ENCODE measurements around the gene NRG2. TPM values are rescaled to one million over a fixed set of nuclear protein-coding genes. Genes with fewer than 3 reads are reported as not detected.

Gene NRG2
- total and polyA plus RNA-seq, 2 donors (not counting 3 experiments of a cell fraction or from before 2014, with no cell fraction given): 0.26 to 0.42 TPM

DNA sequence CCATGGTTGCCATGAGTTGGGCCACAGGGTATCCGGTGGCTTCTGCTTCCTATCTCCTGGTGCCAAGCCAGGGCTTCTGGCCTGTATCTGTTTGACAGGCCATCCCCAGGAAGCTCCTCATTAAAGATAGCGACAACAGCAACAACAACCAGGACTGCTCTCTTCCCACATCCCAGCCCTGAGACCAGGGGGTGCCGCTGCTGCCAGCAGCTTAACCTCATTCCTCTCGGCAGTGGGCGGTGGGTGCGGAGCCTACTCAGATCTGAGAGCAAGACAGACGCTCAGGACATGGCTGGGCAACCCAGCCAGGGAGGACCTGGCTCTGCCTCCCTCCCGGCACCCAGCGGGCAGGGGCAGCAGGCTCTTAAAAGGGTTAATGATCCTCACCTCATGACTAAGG, 149.2 kb downstream of the NRG2 start:
- H3K79me2 ChIP-seq (ENCODE audit: control insufficient read depth, insufficient read depth, low read length): no peaks in the 10 kb centered on the region
- H4K20me1 ChIP-seq (replicated peaks; ENCODE audit: control insufficient read depth, extremely low read depth, insufficient read depth, low read length): no peaks in the 10 kb centered on the region
- no peak overlapping the region for H3K4me2 ChIP-seq (ENCODE audit: insufficient read depth, low read length)
- no peaks in the 10 kb centered on the region for H3K9me3 ChIP-seq (replicated peaks; ENCODE audit: control insufficient read depth, insufficient read depth, low read length)
- no peak overlapping the region for H2AFZ ChIP-seq (ENCODE audit: low read depth, low read length)
- no peak for TF ChIP-seq MYC (IDR thresholded peaks at IDR 0.05; ENCODE audit: low read depth, low read length)
- H3K9me1 ChIP-seq (replicated peaks; ENCODE audit: control insufficient read depth, extremely low read depth, insufficient read depth, low read length): no peaks in the 10 kb centered on the region
- no peak overlapping the region for H3K9ac ChIP-seq (replicated peaks; ENCODE audit: extremely low read depth, insufficient read depth, low read length)
- no TSS peak for BruUV-seq (replicated peaks)
- H3K36me3 ChIP-seq (ENCODE audit: control insufficient read depth in 2 of 2, extremely low read depth in 1 of 2, insufficient read depth in 2 of 2, low read length in 2 of 2): no peaks in the 10 kb centered on the region
- FAIRE-seq (no peak), DNase-seq (ENCODE audit: low read depth, low spot score) (no peak)
- POLR2A ChIA-PET: no interaction called here
- peaks cover 20 to 23% of the 10 kb centered on the region in 2 experiments for H3K27me3 ChIP-seq (ENCODE audit: control insufficient read depth in 2 of 2, insufficient read depth in 2 of 2, low read length in 2 of 2)
- dilution Hi-C loops (cut with MboI; ENCODE audit: extremely low pct_ligation_motif_present, low sequenced_read_pairs) (no loop called here), intact Hi-C loops (cut with micrococcal nuclease) (no loop called here)
- no peaks in the 10 kb centered on the region for H3K4me1 ChIP-seq (ENCODE audit: control insufficient read depth, extremely low read depth, insufficient read depth, low read length)
- CTCF ChIA-PET: interaction anchor here (1.2 to 3.0 kb wide), 3 partner anchors 8 to 107 kb away, joined by 5 to 8 read pairs (median 5); no protein-coding TSS in a partner anchor
- H3K4me3 ChIP-seq (replicated peaks in 1 of 3; ENCODE audit: insufficient read depth in 1 of 3, low read depth in 1 of 3, low read length in 3 of 3): no peak overlapping the region
- H3K27ac ChIP-seq (ENCODE audit: insufficient read depth, low read depth, low read length): no peak overlapping the region

DNA sequence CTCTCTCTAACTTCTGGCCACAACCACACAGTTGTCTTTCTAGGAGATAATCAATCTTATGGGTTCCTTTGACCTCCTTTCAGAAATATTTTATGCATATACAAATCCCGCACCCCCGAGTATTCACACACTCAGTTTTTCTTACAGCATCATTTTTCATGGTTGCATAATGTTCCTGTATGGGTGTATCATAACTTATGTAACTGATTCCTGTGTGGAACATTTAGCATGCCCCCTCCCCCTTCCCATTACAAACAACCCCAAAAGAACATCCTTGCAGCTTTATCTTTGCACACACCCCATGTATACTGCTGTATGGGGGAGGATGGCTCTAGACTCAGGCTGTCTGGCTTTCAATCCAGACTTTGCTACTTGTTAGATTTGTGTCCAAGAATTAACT, 153.7 kb downstream of the NRG2 start:
- no peak for TF ChIP-seq GATA2 (IDR thresholded peaks at IDR 0.05; ENCODE audit: insufficient read depth, insufficient read length, low read depth, low read length)
- TF ChIP-seq, protein P1, sequence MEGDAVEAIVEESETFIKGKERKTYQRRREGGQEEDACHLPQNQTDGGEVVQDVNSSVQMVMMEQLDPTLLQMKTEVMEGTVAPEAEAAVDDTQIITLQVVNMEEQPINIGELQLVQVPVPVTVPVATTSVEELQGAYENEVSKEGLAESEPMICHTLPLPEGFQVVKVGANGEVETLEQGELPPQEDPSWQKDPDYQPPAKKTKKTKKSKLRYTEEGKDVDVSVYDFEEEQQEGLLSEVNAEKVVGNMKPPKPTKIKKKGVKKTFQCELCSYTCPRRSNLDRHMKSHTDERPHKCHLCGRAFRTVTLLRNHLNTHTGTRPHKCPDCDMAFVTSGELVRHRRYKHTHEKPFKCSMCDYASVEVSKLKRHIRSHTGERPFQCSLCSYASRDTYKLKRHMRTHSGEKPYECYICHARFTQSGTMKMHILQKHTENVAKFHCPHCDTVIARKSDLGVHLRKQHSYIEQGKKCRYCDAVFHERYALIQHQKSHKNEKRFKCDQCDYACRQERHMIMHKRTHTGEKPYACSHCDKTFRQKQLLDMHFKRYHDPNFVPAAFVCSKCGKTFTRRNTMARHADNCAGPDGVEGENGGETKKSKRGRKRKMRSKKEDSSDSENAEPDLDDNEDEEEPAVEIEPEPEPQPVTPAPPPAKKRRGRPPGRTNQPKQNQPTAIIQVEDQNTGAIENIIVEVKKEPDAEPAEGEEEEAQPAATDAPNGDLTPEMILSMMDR (IDR thresholded peaks at IDR 0.05; ENCODE audit: extremely low read depth in 1 of 2, insufficient read depth in 1 of 2, low read depth in 1 of 2, low read length in 2 of 2): no peak
- TF ChIP-seq POLR2AphosphoS5 (IDR thresholded peaks at IDR 0.05; ENCODE audit: insufficient read depth, low read depth, low read length): no peak
- TF ChIP-seq JUN (IDR thresholded peaks at IDR 0.05; ENCODE audit: borderline replicate concordance, insufficient read depth, insufficient read length, low read depth): no peak
- no peak for TF ChIP-seq MYC (IDR thresholded peaks at IDR 0.05; ENCODE audit: low read depth, low read length)
- TF ChIP-seq EZH2 (IDR thresholded peaks at IDR 0.05; ENCODE audit: borderline replicate concordance, low read depth, low read length, severe bottlenecking): no peak
- no peak for TF ChIP-seq FOS (IDR thresholded peaks at IDR 0.05; ENCODE audit: borderline replicate concordance, insufficient read depth, low read length)
- TF ChIP-seq POLR2A (IDR thresholded peaks at IDR 0.05; ENCODE audit: low read depth, low read length): no peak
- Histone ChIP-seq H3K9me1 (replicated peaks; ENCODE audit: control insufficient read depth, extremely low read depth, insufficient read depth, low read length) (no peaks in the 10 kb centered on the region), H3K27me3 (ENCODE audit: control insufficient read depth in 2 of 2, insufficient read depth in 2 of 2, low read length in 2 of 2) (peaks cover 13 to 24% of the 10 kb centered on the region in 2 experiments), H2AFZ (ENCODE audit: low read depth, low read length) (no peak overlapping the region), H3K79me2 (ENCODE audit: control insufficient read depth, insufficient read depth, low read length) (no peaks in the 10 kb centered on the region), H3K4me1 (ENCODE audit: control insufficient read depth, extremely low read depth, insufficient read depth, low read length) (no peaks in the 10 kb centered on the region), H3K27ac (ENCODE audit: insufficient read depth, low read depth, low read length) (no peak overlapping the region), H3K4me3 (replicated peaks in 1 of 3; ENCODE audit: insufficient read depth in 1 of 3, low read depth in 1 of 3, low read length in 3 of 3) (no peak overlapping the region), H3K36me3 (ENCODE audit: control insufficient read depth in 2 of 2, extremely low read depth in 1 of 2, insufficient read depth in 2 of 2, low read length in 2 of 2) (no peaks in the 10 kb centered on the region), H3K4me2 (ENCODE audit: insufficient read depth, low read length) (no peak overlapping the region), H3K9me3 (replicated peaks; ENCODE audit: control insufficient read depth, insufficient read depth, low read length) (no peaks in the 10 kb centered on the region), H4K20me1 (replicated peaks; ENCODE audit: control insufficient read depth, extremely low read depth, insufficient read depth, low read length) (no peaks in the 10 kb centered on the region), H3K9ac (replicated peaks; ENCODE audit: extremely low read depth, insufficient read depth, low read length) (no peak overlapping the region)
- dilution Hi-C loops (cut with MboI; ENCODE audit: extremely low pct_ligation_motif_present, low sequenced_read_pairs): no loop called here
- no peak for DNase-seq (ENCODE audit: low read depth, low spot score)
- ChIA-PET CTCF (interaction anchor here (0.7 kb wide), 1 partner anchor 29 kb away, joined by 3 read pairs; no protein-coding TSS in a partner anchor), POLR2A (no interaction called here)
- no TSS peak for BruUV-seq (replicated peaks)
- no peak for FAIRE-seq
- intact Hi-C loops (cut with micrococcal nuclease): no loop called here

All from endothelial cell of umbilical vein (primary cell).